BLaER1 treated with 17β-estradiol and CSF1 and Interleukin-3, amounts not matched to agents 10 nM and 100 nM (cell line): ENCODE data around the gene SBF2.

Source experiments
- H3K27ac ChIP-seq, 11 experiments: shearing (Covaris generic); formaldehyde crosslinking; 2 replicates each; pipeline ENCODE4 v1.8.1; 2022
- H3K27me3 ChIP-seq, 11 experiments: shearing (Covaris generic); formaldehyde crosslinking; 2 replicates each; pipeline ENCODE4 v1.8.1; 2022
- H3K36me3 ChIP-seq, 11 experiments: shearing (Covaris generic); formaldehyde crosslinking; 2 replicates each; pipeline ENCODE4 v1.8.1; 2022
- H3K4me1 ChIP-seq, 10 experiments: shearing (Covaris generic); formaldehyde crosslinking; 2 replicates each; pipeline ENCODE4 v1.8.1; 2022
- H3K4me2 ChIP-seq, 11 experiments: shearing (Covaris generic); formaldehyde crosslinking; 2 replicates each; pipeline ENCODE4 v1.8.1; 2022
- H3K4me3 ChIP-seq, 10 experiments: shearing (Covaris generic); formaldehyde crosslinking; 2 replicates each; pipeline ENCODE4 v1.8.1; 2022
- H3K9ac ChIP-seq, 11 experiments: shearing (Covaris generic); formaldehyde crosslinking; 2 replicates each; pipeline ENCODE4 v1.8.1; 2022
- H3K9me3 ChIP-seq, 11 experiments: shearing (Covaris generic); formaldehyde crosslinking; replicated peaks in 1 of 11; 2 replicates each; pipeline ENCODE4 v1.8.1; 2022
- H4K20me1 ChIP-seq, 11 experiments: shearing (Covaris generic); formaldehyde crosslinking; 2 replicates each; pipeline ENCODE4 v1.8.1; 2022
- Cebpa-rat ChIP-seq, 11 experiments: shearing (Covaris generic); IDR thresholded peaks; 2 replicates each; pipeline ENCODE4 v1.8.1; 2022

Gene SBF2

DNA sequence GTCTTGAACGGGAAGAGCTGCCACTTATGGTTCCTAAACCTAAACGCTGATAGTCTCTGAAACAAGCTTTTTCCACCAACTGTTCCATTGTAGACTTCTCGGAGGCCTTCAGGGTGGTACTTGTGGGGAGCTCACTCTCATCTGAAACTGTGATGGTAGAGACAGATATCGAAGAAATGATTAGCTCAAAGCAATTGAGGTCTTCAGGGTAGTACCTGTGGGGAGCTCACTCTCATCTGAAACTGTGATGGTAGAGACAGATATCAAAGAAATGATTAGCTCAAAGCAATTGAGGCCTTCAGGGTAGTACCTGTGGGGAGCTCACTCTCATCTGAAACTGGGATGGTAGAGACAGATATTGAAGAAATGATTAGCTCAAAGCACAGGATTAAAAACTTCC lies 454.5 kb downstream of the SBF2 start:
- no peak for TF ChIP-seq Cebpa-rat (IDR thresholded peaks at IDR 0.05)
- H3K4me1 ChIP-seq, result peaks cover 0 to 12% (median 0%) of the 10 kb centered on the region in 10 experiments; a peak in 2 of 20 replicates
- no peak overlapping the region for H3K4me2 ChIP-seq
- H3K27me3 ChIP-seq, result no peaks in the 10 kb centered on the region
- no peak overlapping the region for H3K9ac ChIP-seq
- H3K9me3 ChIP-seq, result no peaks in the 10 kb centered on the region
- H4K20me1 ChIP-seq, result no peaks in the 10 kb centered on the region
- no peak overlapping the region for H3K4me3 ChIP-seq
- H3K36me3 ChIP-seq, result peaks cover 0 to 80% (median 0%) of the 10 kb centered on the region in 11 experiments; a peak in 7 of 22 replicates
- no peak overlapping the region for H3K27ac ChIP-seq

DNA sequence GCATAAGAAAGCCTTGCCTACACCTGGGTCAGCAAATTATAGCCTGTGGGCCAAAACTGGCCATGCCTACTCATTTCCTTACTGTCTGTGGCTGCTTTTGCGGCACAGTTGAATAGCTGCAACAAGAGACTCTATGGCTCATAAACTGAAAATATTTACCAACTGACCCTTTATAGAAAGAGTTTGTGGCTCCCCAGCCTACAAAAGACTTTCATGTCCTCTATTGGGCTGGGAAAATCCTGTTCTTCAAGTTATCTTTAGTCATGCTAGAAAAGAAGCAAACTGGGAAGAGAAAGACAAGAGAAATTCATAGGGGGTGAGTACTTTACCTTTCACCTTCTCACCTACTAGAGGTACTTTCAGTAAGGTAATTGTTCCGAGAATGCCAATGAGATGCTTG lies 455.1 kb downstream of the SBF2 start:
- Histone ChIP-seq H3K27me3 (no peaks in the 10 kb centered on the region), H4K20me1 (no peaks in the 10 kb centered on the region), H3K27ac (no peak overlapping the region), H3K9ac (no peak overlapping the region), H3K4me1 (peaks cover 0 to 12% (median 0%) of the 10 kb centered on the region in 10 experiments; a peak in 2 of 20 replicates), H3K9me3 (no peaks in the 10 kb centered on the region), H3K4me3 (no peak overlapping the region), H3K4me2 (no peak overlapping the region), H3K36me3 (peaks cover 0 to 79% (median 0%) of the 10 kb centered on the region in 11 experiments; a peak in 7 of 22 replicates)
- no peak for TF ChIP-seq Cebpa-rat (IDR thresholded peaks at IDR 0.05)

DNA sequence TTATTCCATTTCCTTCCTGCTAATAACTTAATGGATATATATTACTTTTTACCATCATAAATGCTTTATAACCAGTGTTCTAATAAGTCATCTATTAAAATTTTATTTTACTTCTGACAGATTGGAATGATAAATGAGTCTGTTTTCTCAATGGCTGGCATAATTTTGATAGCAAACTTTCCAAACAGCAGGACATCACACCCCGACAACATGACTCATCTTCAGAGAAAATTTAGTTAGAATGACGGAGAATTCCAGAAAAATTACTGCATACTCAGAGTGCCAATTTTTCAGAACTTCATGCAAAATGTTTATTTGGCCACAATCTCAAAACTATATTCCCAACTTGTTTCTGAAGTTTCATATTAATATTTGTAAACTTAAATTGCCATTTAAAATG lies 455.8 kb downstream of the SBF2 start:
- peaks cover 0 to 12% (median 0%) of the 10 kb centered on the region in 10 experiments; a peak in 2 of 20 replicates for H3K4me1 ChIP-seq
- no peak overlapping the region for H3K4me2 ChIP-seq
- no peaks in the 10 kb centered on the region for H4K20me1 ChIP-seq
- no peaks in the 10 kb centered on the region for H3K9me3 ChIP-seq
- no peak overlapping the region for H3K27ac ChIP-seq
- no peak overlapping the region for H3K4me3 ChIP-seq
- H3K36me3 ChIP-seq, result peaks cover 0 to 72% (median 0%) of the 10 kb centered on the region in 11 experiments; a peak in 7 of 22 replicates
- no peak overlapping the region for H3K9ac ChIP-seq
- TF ChIP-seq Cebpa-rat (IDR thresholded peaks at IDR 0.05), result no peak
- H3K27me3 ChIP-seq, result no peaks in the 10 kb centered on the region

GRCh38 chr11:9834291-9834690 lies 459.7 kb downstream of the SBF2 start:
- Histone ChIP-seq H3K9ac (no peak overlapping the region), H3K4me1 (no peaks in the 10 kb centered on the region), H3K36me3 (peaks cover 0 to 60% (median 0%) of the 10 kb centered on the region in 11 experiments; a peak in 6 of 22 replicates), H3K4me3 (no peak overlapping the region), H3K4me2 (no peak overlapping the region), H3K27ac (no peak overlapping the region), H4K20me1 (no peaks in the 10 kb centered on the region), H3K9me3 (no peaks in the 10 kb centered on the region), H3K27me3 (no peaks in the 10 kb centered on the region)
- TF ChIP-seq Cebpa-rat (IDR thresholded peaks at IDR 0.05), result no peak

DNA sequence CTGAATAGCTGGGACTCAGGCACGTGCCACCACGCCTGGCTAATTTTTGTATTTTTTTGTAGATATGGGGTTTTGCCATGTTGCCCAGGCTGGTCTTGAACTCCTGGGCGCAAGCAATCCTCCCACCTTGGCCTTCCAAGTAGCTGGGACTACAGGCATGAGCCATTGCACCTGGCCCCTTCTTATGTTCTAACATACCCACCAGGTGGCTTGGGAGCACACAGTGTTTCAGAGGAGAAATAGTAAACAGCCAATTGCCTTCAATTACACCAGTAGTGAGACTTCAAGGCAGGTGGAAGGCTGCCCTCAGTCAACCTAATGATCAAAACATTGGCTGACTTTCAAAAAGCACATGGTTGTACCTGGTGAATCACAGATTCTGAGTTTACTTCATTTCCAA lies 462.9 kb downstream of the SBF2 start:
- no peak overlapping the region for H3K27ac ChIP-seq
- H3K36me3 ChIP-seq, result peaks cover 0 to 63% (median 0%) of the 10 kb centered on the region in 11 experiments; a peak in 5 of 22 replicates

GRCh38 chr11:9827708-9828107 lies 466.3 kb downstream of the SBF2 start:
- H3K4me1 ChIP-seq, result no peaks in the 10 kb centered on the region
- H3K27ac ChIP-seq, result no peak overlapping the region
- no peak for TF ChIP-seq Cebpa-rat (IDR thresholded peaks at IDR 0.05)
- H3K27me3 ChIP-seq, result no peaks in the 10 kb centered on the region
- no peaks in the 10 kb centered on the region for H4K20me1 ChIP-seq
- H3K9me3 ChIP-seq, result no peaks in the 10 kb centered on the region
- no peak overlapping the region for H3K4me2 ChIP-seq
- H3K4me3 ChIP-seq, result no peak overlapping the region
- H3K9ac ChIP-seq, result no peak overlapping the region
- peaks cover 0 to 65% (median 0%) of the 10 kb centered on the region in 11 experiments; a peak in 5 of 22 replicates for H3K36me3 ChIP-seq

More for the DNA sequence above, 462.9 kb downstream of the SBF2 start:
- TF ChIP-seq Cebpa-rat (IDR thresholded peaks at IDR 0.05), result no peak
- no peaks in the 10 kb centered on the region for H3K4me1 ChIP-seq
- H3K27me3 ChIP-seq, result no peaks in the 10 kb centered on the region
- no peak overlapping the region for H3K4me3 ChIP-seq
- H3K9me3 ChIP-seq, result no peaks in the 10 kb centered on the region
- no peak overlapping the region for H3K9ac ChIP-seq
- no peaks in the 10 kb centered on the region for H4K20me1 ChIP-seq
- H3K4me2 ChIP-seq, result no peak overlapping the region

DNA sequence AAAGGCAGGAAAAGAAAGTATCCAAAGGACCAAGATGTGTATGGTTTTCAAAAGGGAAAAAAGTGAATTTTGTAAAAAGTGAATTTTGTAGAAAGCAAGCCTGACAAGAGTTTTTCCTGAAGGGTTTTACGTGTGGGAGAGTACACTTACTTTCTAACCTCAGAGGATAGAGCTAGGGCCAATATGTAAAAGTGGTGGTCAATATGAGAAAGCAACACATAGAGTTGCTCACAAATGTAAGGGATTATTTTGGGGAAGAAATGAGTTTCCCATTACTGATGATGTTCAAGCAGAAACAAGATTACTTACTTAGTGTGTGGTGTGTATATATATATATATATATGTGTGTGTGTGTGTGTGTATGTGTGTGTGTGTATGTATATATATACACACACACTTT lies 467.6 kb downstream of the SBF2 start:
- H3K9me3 ChIP-seq, result no peaks in the 10 kb centered on the region

DNA sequence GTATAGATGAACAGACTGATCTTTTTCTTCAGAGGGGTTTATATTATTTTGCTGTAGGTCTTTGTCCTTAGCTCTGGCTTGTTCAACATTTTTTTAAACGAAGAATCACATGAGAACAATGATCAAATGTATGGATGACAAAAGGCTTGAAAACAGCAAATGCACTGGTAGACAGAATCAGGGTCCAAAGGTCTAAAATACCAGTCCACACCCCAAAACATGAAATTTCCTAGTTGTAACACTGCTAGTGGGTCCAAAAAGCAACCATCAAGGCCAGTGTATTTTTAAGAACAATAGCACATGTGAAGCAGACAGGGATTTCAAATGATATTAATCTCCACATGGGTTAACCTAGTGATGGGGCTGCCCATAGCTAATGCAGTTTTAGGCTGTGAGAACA lies 468.1 kb downstream of the SBF2 start:
- Histone ChIP-seq H3K9ac (no peak overlapping the region), H3K9me3 (no peaks in the 10 kb centered on the region), H3K27me3 (no peaks in the 10 kb centered on the region), H3K4me2 (no peak overlapping the region), H3K4me3 (no peak overlapping the region), H3K27ac (no peak overlapping the region), H3K4me1 (no peaks in the 10 kb centered on the region), H3K36me3 (peaks cover 0 to 47% (median 0%) of the 10 kb centered on the region in 11 experiments; a peak in 4 of 22 replicates), H4K20me1 (no peaks in the 10 kb centered on the region)
- TF ChIP-seq Cebpa-rat (IDR thresholded peaks at IDR 0.05), result no peak

More for the DNA sequence above, 467.6 kb downstream of the SBF2 start:
- Histone ChIP-seq H4K20me1 (no peaks in the 10 kb centered on the region), H3K9ac (no peak overlapping the region), H3K27me3 (no peaks in the 10 kb centered on the region), H3K4me3 (no peak overlapping the region), H3K27ac (no peak overlapping the region), H3K36me3 (peaks cover 0 to 52% (median 0%) of the 10 kb centered on the region in 11 experiments; a peak in 5 of 22 replicates), H3K4me2 (no peak overlapping the region), H3K4me1 (no peaks in the 10 kb centered on the region)
- no peak for TF ChIP-seq Cebpa-rat (IDR thresholded peaks at IDR 0.05)

- Histone ChIP-seq H3K27ac (no peak overlapping the region), H3K4me3 (no peak overlapping the region), H4K20me1 (no peaks in the 10 kb centered on the region), H3K27me3 (no peaks in the 10 kb centered on the region), H3K4me1 (no peaks in the 10 kb centered on the region), H3K4me2 (no peak overlapping the region), H3K36me3 (peaks cover 0 to 48% (median 0%) of the 10 kb centered on the region in 11 experiments; a peak in 4 of 22 replicates), H3K9me3 (no peaks in the 10 kb centered on the region), H3K9ac (no peak overlapping the region)
- TF ChIP-seq Cebpa-rat (IDR thresholded peaks at IDR 0.05), result no peak
Observed at GRCh38 chr11:9825315-9825714, 468.7 kb downstream of the SBF2 start.

DNA sequence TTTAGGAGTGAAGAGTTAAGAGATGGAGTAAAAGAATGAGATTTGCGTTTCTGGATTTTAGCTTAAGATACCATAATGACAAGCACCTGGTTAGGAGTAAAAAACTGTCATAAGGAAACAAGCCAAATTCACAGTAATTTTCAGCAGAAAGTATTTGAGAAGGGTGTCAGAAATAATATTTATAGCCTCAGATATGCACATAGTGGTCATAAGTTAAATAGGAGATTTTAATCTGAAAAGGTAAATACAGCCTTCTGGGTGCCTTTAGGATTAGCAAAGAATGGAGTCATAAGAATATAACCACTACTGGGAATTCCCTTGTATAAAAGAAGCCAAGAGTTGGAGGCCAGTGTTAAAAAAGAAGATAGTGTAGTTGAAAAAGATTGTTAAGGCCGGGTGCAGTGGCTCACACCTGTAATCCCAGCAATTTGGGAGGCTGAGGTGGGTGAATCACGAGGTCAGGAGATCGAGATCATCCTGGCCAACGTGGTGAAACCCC lies 470.1 kb downstream of the SBF2 start:
- no peak overlapping the region for H3K4me2 ChIP-seq

More for the DNA sequence above, 470.1 kb downstream of the SBF2 start:
- Histone ChIP-seq H3K9me3 (no peaks in the 10 kb centered on the region), H3K27ac (no peak overlapping the region), H4K20me1 (no peaks in the 10 kb centered on the region), H3K36me3 (peaks cover 0 to 45% (median 0%) of the 10 kb centered on the region in 11 experiments; a peak in 4 of 22 replicates), H3K4me3 (no peak overlapping the region), H3K27me3 (no peaks in the 10 kb centered on the region), H3K9ac (no peak overlapping the region), H3K4me1 (no peaks in the 10 kb centered on the region)
- no peak for TF ChIP-seq Cebpa-rat (IDR thresholded peaks at IDR 0.05)
